Thyroid gland (tissue), 4 donors: ENCODE data around the gene THRB. TPM values are rescaled to one million over a fixed set of nuclear protein-coding genes. Genes with fewer than 3 reads are reported as not detected.
A peak's percentile ranks its signal among the peaks of the same experiment; 100 is the strongest.

Experiments used
- DNase-seq, 2 donors: peaks; one replicate each; pipeline ENCODE4 v3.0.0-alpha.2; 2019
- H3K27ac ChIP-seq, 3 donors: fragments of 200-600 bp; sonication (generic); 1 replicate in 2 of 3; 2 replicates in 1 of 3; pipeline ENCODE4 v1.5.1; 2016 to 2019; ENCODE audit warnings: mild to moderate bottlenecking in 1 of 3, moderate library complexity in 1 of 3
- H3K27me3 ChIP-seq: fragments of 200-600 bp; sonication (generic); one replicate; pipeline ENCODE4 v1.5.1; 2019
- H3K36me3 ChIP-seq, 2 donors: fragments of 200-600 bp; sonication (generic); one replicate each; pipeline ENCODE4 v1.5.1; 2016 to 2019
- H3K4me1 ChIP-seq, 2 donors: fragments of 200-600 bp; sonication (generic); one replicate each; pipeline ENCODE4 v1.5.1; 2017 to 2019
- H3K4me3 ChIP-seq, 3 donors: fragments of 200-600 bp; sonication (generic); replicated peaks in 1 of 3; 1 replicate in 2 of 3; 2 replicates in 1 of 3; pipeline ENCODE4 v1.5.1; 2016; ENCODE audit warnings: mild to moderate bottlenecking in 1 of 3
- H3K9me3 ChIP-seq: fragments of 200-600 bp; sonication (generic); one replicate; pipeline ENCODE4 v1.5.1; 2017
- CTCF ChIP-seq, 6 experiments: fragments of 200-600 bp in 3 of 6; fragments of 450-650 bp in 3 of 6; sonication (generic) in 3 of 6; IDR thresholded peaks; one replicate each; pipeline ENCODE4 v1.5.1; 2016 to 2019; ENCODE audit warnings: antibody characterized with exemption in 6 of 6, mild to moderate bottlenecking in 2 of 6, inconsistent platforms in 1 of 6, moderate library complexity in 1 of 6
- POLR2A ChIP-seq, 2 donors: fragments of 450-650 bp; IDR thresholded peaks; one replicate each; pipeline ENCODE4 v1.6.1; 2017; ENCODE audit warnings: antibody characterized with exemption in 2 of 2, mild to moderate bottlenecking in 2 of 2, moderate library complexity in 1 of 2
- whole genome bisulfite sequencing, 2 donors: methylation state at CpG; one replicate each; pipeline ENCODE4 v1.1.5; 2017; 5-methylcytosine and 5-hydroxymethylcytosine counted together
- intact Hi-C: fragments of 100-400 bp; cut with DNase I; formaldehyde crosslinking; loops from one replicate; pipeline ENCODE4 v1.15.1; 2023
- total RNA-seq, 4 donors: library from RNA; depleted of rRNA; stranded (reverse); fragments of >200 nt; gene quantifications; one replicate each; pipeline ENCODE4 v1.2.3, GENCODE V29; 2016

THRB gene
- total RNA-seq, 4 donors from 2014 or later: 11.1 to 33.2 (median 13.4) TPM

GRCh38 chr3:24497942-24498341 lies 3.3 kb upstream of the THRB start:
- WGBS, 2 donors: 96 to 99% methylated on average over 2 of the region's 2 CpGs
- TF ChIP-seq CTCF (IDR thresholded peaks at IDR 0.05) (no peak), POLR2A (IDR thresholded peaks at IDR 0.05) (no peak)
- peaks cover 9 to 10% of the 10 kb centered on the region in 2 donors for H3K4me1 ChIP-seq
- no peaks in the 10 kb centered on the region for H3K9me3 ChIP-seq
- H3K36me3 ChIP-seq: no peaks in the 10 kb centered on the region
- H3K4me3 ChIP-seq: no peak overlapping the region
- H3K27me3 ChIP-seq: no peaks in the 10 kb centered on the region
- no peak overlapping the region for H3K27ac ChIP-seq
- DNase-seq: no peak
- intact Hi-C loops: loop anchor here (10.0 kb wide), 2 partner anchors 233 to 503 kb away; no protein-coding TSS in a partner anchor

- Histone ChIP-seq H3K27me3 (no peaks in the 10 kb centered on the region), H3K4me3 (no peak overlapping the region), H3K9me3 (no peaks in the 10 kb centered on the region), H3K36me3 (no peaks in the 10 kb centered on the region), H3K27ac (no peak overlapping the region), H3K4me1 (peaks cover 9 to 10% of the 10 kb centered on the region in 2 donors)
- DNase-seq: peak; percentile 89 to 93
- intact Hi-C loops: loop anchor here (10.0 kb wide), 2 partner anchors 232 to 502 kb away; no protein-coding TSS in a partner anchor
- 48 to 50% methylated on average over 16 of the region's 16 CpGs for WGBS, 2 donors
- TF ChIP-seq CTCF (IDR thresholded peaks at IDR 0.05) (peak in 4 of 6 experiments; percentile 37 to 57 (median 46)), POLR2A (IDR thresholded peaks at IDR 0.05) (peak in 1 of 2 donors; percentile 28)
Observed at GRCh38 chr3:24496529-24497482, 2.2 kb upstream of the THRB start.

- Histone ChIP-seq H3K36me3 (no peaks in the 10 kb centered on the region), H3K4me1 (peaks cover 9 to 10% of the 10 kb centered on the region in 2 donors), H3K4me3 (peak overlapping the region; percentile 49 to 96 (median 82)), H3K27ac (peak overlapping the region; percentile 88 to 97 (median 88)), H3K27me3 (no peaks in the 10 kb centered on the region), H3K9me3 (no peaks in the 10 kb centered on the region)
- intact Hi-C loops: loop anchor here (10.0 kb wide), 2 partner anchors 231 to 501 kb away; no protein-coding TSS in a partner anchor
- TF ChIP-seq POLR2A (IDR thresholded peaks at IDR 0.05) (peak in 1 of 2 donors; percentile 49), CTCF (IDR thresholded peaks at IDR 0.05) (peak in 3 of 6 experiments; percentile 3 to 27 (median 8))
- DNase-seq: peak; percentile 69 to 71
- WGBS, 2 donors: 11 to 33% methylated on average over 9 to 25 of the region's 63 CpGs
Observed at GRCh38 chr3:24495326-24495994, 810 bp upstream of the THRB start.

GRCh38 chr3:24493746-24494617 lies 668 bp downstream of the THRB start:
- no peak for TF ChIP-seq POLR2A (IDR thresholded peaks at IDR 0.05)
- peak in 1 of 6 experiments; percentile 11 for TF ChIP-seq CTCF (IDR thresholded peaks at IDR 0.05)
- Histone ChIP-seq H3K27ac (peak overlapping the region; percentile 88 to 97 (median 88)), H3K36me3 (no peaks in the 10 kb centered on the region), H3K27me3 (no peaks in the 10 kb centered on the region), H3K4me1 (peaks cover 9 to 10% of the 10 kb centered on the region in 2 donors), H3K9me3 (no peaks in the 10 kb centered on the region), H3K4me3 (peak overlapping the region; percentile 49 to 96 (median 82))
- DNase-seq: peak; percentile 68 to 69
- intact Hi-C loops: loop anchor here (10.0 kb wide), 2 partner anchors 229 to 499 kb away; no protein-coding TSS in a partner anchor
- WGBS, 2 donors: 1 to 3% methylated on average over 40 to 47 of the region's 50 CpGs
